D721Med (cell line): ENCODE measurements around the gene EXOC3L2.

Experiments
- DNase-seq: peaks from one replicate; pipeline ENCODE4 v3.0.0; 2011; ENCODE audit warnings: low spot score; ENCODE audit not compliant: insufficient read length
- FAIRE-seq: peaks from 2 replicates; lab custom pipeline; 2011; peaks lifted over from hg19 to GRCh38; lab: Jason Lieb, UNC
- CTCF ChIP-seq: IDR thresholded peaks from 2 replicates; pipeline ENCODE4 v1.5.1; 2012; ENCODE audit warnings: mild to moderate bottlenecking, control low read depth; ENCODE audit not compliant: insufficient read depth; ENCODE audit errors: missing control alignments

The EXOC3L2 gene

GRCh38 chr19:45216667-45217066, 28.5 kb downstream of the EXOC3L2 start:
- FAIRE-seq (no peak), DNase-seq (no peak)
- no peak for TF ChIP-seq CTCF

- no peak for DNase-seq
- no peak for TF ChIP-seq CTCF
- no peak for FAIRE-seq
These were observed 29.6 kb downstream of the EXOC3L2 start for GRCh38 chr19:45215391-45216191.

- TF ChIP-seq CTCF, result no peak
These were observed 32.2 kb downstream of the EXOC3L2 start for GRCh38 chr19:45213031-45213430.

GRCh38 chr19:45211751-45212381, 33.3 kb downstream of the EXOC3L2 start:
- FAIRE-seq (no peak), DNase-seq (no peak)
- no peak for TF ChIP-seq CTCF

More at GRCh38 chr19:45213031-45213430, 32.2 kb downstream of the EXOC3L2 start:
- DNase-seq, result no peak
- FAIRE-seq, result no peak

- no peak for FAIRE-seq
- no peak for DNase-seq
- TF ChIP-seq CTCF, result no peak
These were observed 38.9 kb downstream of the EXOC3L2 start for GRCh38 chr19:45206328-45206727.

GRCh38 chr19:45205810-45206209, 39.4 kb downstream of the EXOC3L2 start:
- FAIRE-seq (no peak), DNase-seq (no peak)

More at GRCh38 chr19:45205810-45206209, 39.4 kb downstream of the EXOC3L2 start:
- TF ChIP-seq CTCF, result no peak
